NCI-H774 (cell line): ENCODE measurements around the gene HS1BP3.

ENCODE experiments used
- DNase-seq: peaks from one replicate; lab custom pipeline; 2025; lab: John Stamatoyannopoulos, UW

The HS1BP3 gene

DNA sequence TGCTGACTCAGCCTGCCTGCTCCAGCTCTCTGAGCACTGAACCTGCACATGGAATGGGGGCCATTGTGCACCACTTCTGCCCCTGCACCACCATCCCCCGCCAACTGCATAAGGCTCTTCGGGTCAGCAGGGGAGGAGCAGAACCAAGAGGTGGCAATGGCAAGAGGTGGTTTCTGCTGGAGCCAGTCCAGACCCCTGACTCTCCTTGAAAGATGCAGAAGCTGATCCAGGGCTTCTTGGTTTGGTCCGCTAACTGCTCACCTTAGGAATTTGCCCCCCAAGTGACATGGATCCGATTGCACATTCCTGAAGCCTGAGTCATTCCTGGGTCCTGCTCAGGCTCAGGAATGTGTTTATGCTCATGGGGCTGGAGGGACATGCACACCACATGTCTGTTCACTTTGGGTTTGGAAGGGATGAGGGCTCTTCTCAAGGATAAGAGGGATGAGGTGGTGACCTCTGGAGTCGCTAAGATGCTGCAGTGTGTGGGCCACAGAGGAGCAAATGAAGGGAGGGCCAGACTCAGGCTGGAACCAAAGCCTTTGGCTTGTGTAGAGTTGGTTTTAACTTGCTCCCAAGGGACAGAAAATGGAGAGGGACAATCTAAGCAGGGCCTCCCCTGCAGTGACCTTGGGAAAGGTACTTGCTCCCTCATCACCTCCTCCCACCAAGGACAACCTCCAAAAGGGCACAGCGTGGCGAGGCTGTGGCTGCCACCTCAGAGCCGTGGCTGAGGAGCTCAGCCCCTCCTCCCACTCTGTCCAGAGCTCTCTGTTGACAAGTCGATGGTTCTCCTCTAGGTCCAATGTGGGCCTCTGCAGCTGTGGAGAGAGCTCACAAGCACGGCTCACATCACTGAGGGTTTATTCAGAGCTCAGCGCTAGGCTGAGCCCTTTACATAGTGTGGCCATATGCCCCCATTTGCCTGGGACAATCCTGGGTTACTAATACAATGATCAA is 66.2 kb downstream of the HS1BP3 start:
- no peak for DNase-seq

DNA sequence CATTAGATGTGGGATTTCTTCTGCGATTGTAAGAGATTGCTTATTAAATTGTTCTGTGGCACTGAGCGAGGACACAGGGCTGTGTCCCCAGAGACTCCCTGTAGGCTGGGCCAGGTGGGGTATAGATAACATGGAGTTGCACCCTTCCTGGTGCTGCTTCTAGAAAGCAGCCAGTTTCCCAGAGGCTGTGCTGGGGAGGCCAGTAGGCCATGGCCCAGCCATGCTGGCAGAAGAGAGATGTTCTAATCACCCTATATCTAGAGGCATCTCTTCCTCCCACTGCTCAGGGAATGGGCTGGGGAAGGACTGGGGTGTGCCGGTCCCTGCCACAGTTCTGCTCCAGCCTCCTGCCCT is 66.9 kb downstream of the HS1BP3 start:
- DNase-seq = no peak

DNA sequence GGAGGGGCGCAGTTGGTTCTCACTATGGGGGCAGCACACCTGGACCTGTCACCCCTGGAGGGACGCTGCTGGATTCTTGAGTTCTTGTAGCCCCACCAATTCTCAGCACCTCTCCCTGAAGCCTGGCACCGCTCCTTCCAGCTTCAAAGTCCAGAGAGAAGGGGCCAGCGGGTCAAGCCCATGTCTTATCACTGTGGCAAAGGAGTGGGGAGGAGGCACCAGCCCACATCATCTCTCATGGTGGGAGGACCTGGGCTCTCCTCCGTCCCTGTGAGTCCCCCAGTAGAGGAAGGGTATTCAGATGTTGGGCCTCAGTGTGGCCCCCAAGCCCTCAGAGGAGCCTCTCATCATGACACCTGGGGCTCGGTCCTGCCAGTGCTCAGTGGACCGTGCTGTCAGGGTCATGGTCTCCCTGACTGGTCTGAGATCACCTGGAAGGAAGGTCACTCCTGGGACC is 67.4 kb downstream of the HS1BP3 start:
- no peak for DNase-seq

GRCh38 chr2:20582600-20583221 is 68.2 kb downstream of the HS1BP3 start:
- no peak for DNase-seq

DNA sequence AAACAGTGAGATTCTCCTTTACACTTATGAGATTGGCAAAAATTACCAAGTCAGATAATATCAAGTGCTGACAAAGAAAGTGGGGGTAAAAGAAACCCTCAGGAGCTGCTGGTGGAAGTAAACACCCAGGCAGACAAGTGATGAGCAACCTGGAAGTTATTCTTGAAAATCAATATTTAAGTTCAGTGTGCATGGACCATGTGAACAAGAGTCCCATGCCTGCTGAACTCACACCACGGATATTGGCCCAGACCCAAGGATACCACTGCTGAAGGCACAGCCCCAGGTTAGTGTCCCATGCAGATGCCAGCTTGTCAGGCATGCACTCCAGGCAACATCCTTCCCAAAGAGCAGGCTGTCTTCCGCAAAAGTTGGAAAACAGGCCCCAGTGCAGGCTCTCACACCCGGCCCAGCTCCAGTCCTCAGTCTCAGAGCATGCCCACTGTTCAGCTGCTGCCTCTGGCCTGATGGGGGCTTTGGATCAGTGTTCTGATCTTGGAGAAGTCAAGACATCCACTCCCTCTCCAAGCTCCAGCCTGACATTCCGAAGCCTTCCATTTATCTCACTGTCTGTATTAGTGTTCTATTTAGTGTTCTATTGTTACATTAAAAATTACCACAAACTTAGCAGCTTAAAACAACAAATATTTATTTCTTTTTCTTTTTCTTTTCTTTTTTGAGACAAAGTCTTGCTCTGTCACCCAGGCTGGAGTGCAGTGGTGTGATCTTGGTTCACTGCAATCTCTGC is 70.0 kb downstream of the HS1BP3 start:
- no peak for DNase-seq

DNA sequence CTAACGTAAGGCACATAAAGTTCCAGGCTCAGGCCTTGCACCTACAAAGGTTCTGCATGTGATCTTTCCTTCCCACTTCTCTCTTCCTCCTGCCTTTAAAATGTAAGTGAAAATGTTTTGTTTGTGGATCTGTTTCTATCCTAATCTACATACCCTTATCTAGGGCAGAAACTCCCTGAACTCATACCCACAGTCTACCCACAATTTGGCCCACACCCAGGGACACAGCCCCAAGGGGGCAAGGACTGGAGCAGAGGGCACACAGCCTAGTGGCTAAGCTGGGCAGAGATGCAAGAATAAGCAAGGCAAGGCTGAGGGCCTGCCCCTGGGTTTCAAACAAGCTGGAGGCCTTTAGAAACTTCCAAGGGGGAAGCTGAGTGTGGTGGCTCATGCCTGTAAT is 71.0 kb downstream of the HS1BP3 start:
- DNase-seq = no peak

- DNase-seq = no peak
Observed at GRCh38 chr2:20578895-20579825, 71.7 kb downstream of the HS1BP3 start.

- DNase-seq = no peak
Observed at GRCh38 chr2:20578266-20578894, 72.5 kb downstream of the HS1BP3 start.

- no peak for DNase-seq
Observed at GRCh38 chr2:20577495-20578235, 73.2 kb downstream of the HS1BP3 start.

GRCh38 chr2:20576598-20577115 is 74.2 kb downstream of the HS1BP3 start:
- no peak for DNase-seq

GRCh38 chr2:20575935-20576597 is 74.8 kb downstream of the HS1BP3 start:
- no peak for DNase-seq

GRCh38 chr2:20575414-20575813 is 75.5 kb downstream of the HS1BP3 start:
- no peak for DNase-seq

GRCh38 chr2:20574930-20575329 is 76.0 kb downstream of the HS1BP3 start:
- DNase-seq = no peak

DNA sequence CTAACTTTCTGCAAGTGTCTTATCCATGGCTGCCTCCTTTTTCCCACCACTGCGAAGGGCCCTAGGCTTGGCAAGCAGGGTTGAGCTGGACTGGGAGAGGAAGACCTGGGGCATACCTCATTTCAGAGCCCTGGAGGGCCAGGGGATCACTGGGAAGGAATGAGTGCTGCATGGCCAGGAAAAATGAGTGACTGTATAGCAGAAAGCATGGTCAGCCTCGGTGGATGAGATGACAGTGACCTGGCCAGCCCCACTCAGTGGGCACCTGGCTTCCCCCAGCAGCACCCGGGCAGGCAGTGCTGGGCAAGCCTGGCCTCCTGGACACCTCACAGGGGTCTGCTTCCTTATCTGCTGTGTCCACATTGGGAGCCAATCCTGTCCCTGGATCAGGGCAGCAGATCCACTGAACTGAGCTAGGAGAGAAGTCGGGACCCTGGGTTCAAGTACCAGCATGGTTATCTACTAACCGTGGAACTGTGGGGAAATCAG is 76.4 kb downstream of the HS1BP3 start:
- no peak for DNase-seq

GRCh38 chr2:20573620-20574422 is 77.1 kb downstream of the HS1BP3 start:
- no peak for DNase-seq

GRCh38 chr2:20572221-20572620 is 78.7 kb downstream of the HS1BP3 start:
- no peak for DNase-seq

DNA sequence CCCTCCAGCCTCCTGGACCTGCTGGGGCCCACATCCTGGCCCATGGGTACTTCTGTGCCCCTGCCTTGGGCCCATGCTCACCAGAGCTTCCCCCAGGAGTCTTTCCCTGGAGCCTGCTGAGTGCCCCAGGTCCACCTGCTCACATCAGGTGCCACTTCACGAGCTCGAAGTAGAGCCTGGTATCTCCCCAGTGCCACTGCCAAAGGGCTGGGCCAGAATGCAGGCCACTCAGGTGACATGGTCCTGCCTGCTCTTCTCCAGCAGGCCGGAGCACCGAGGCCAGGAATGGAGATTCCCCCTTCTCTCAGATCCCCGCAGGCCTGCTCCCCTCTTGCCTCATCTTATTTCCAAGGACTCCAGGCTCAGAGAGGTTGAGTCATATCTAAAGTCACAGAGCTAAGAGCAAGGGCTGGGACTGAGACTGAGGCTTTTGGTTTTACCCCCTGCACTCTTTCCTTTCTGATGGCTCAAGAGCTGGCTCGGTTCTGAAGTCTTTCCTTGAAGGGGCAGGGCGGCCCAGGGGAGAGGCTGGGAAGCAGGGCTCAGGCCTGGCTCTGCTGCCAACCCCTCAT is 79.2 kb downstream of the HS1BP3 start:
- no peak for DNase-seq

GRCh38 chr2:20571231-20571630 is 79.7 kb downstream of the HS1BP3 start:
- no peak for DNase-seq
